Activated CD8-positive, alpha-beta memory T cell treated with anti-CD3 and anti-CD28 coated beads, Interleukin-2, amount 50 U/mL, for 48 hours (primary cell): Measurements from ENCODE around the gene NDUFV3.
"Not testable (repeated sequence)": the region's sequence is repeated elsewhere in the genome, so short reads cannot be mapped to it uniquely, and the experiment has no call there.

Experiments
- DNase-seq: peaks from one replicate; pipeline ENCODE4 v3.0.0-alpha.2; 2020

The NDUFV3 gene

GRCh38 chr21:42892931-42893755, at the start of gene NDUFV3:
Gene NDUFV3, plus strand, starts transcription at chr21:42893309. Its CDS starts 25 bp downstream, at chr21:42893334.
- peak; percentile 100 for DNase-seq

GRCh38 chr21:42844411-42845113, 48.5 kb upstream of the NDUFV3 start:
- DNase-seq, result peak; percentile 44

GRCh38 chr21:42845296-42845965, 47.7 kb upstream of the NDUFV3 start:
- peak; percentile 46 for DNase-seq

GRCh38 chr21:42846221-42846620, 46.9 kb upstream of the NDUFV3 start:
- DNase-seq, result peak; percentile 28

- peak; percentile 36 for DNase-seq
These were observed 45.9 kb upstream of the NDUFV3 start for GRCh38 chr21:42847051-42847707.

GRCh38 chr21:42847726-42848125, 45.4 kb upstream of the NDUFV3 start:
- DNase-seq, result no peak

- DNase-seq, result not testable (repeated sequence)
These were observed 44.8 kb upstream of the NDUFV3 start for GRCh38 chr21:42848144-42848931.

GRCh38 chr21:42848932-42849758, 44.0 kb upstream of the NDUFV3 start:
- no peak for DNase-seq

- no peak for DNase-seq
These were observed 43.2 kb upstream of the NDUFV3 start for GRCh38 chr21:42849759-42850412.

- no peak for DNase-seq
These were observed 42.6 kb upstream of the NDUFV3 start for GRCh38 chr21:42850463-42850862.

GRCh38 chr21:42850866-42851391, 42.2 kb upstream of the NDUFV3 start:
- peak; percentile 76 for DNase-seq

- no peak for DNase-seq
These were observed 41.1 kb upstream of the NDUFV3 start for GRCh38 chr21:42851812-42852665.

GRCh38 chr21:42852925-42853570, 40.1 kb upstream of the NDUFV3 start:
- no peak for DNase-seq

GRCh38 chr21:42853621-42854020, 39.5 kb upstream of the NDUFV3 start:
- DNase-seq, result no peak

- DNase-seq, result no peak
These were observed 38.7 kb upstream of the NDUFV3 start for GRCh38 chr21:42854246-42855010.

- no peak for DNase-seq
These were observed 37.8 kb upstream of the NDUFV3 start for GRCh38 chr21:42855171-42855936.

GRCh38 chr21:42855937-42856335, 37.2 kb upstream of the NDUFV3 start:
- no peak for DNase-seq
